Measurements from ENCODE around the gene CBFA2T3. TPM values are rescaled to one million over a fixed set of nuclear protein-coding genes. Genes with fewer than 3 reads are reported as not detected.
"Not testable (repeated sequence)": the region's sequence is repeated elsewhere in the genome, so short reads cannot be mapped to it uniquely, and the experiment has no call there.

CBFA2T3 gene
- total RNA-seq, 1 experiment from 2014 or later = not detected

DNA sequence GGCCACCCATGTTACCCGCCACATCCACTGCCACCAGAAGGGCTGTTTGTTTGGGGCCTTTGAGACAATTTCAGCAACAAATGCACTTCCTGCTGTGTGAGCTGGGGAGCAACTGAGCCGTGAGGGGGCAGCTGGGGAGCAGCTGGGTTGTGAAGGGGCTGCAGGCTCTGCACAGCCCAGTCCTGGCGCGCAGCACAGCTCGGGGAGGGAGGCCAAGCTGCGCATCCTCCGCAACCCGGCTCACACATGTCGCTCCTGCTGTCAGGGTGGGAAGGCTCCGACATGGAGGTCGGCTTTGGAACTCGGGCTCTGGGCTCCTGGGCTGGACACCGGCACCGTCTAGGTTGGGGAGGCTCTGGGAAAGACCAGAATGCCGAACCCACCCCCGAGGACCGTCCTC is 53.6 kb downstream of the CBFA2T3 start:
- no peak for DNase-seq (ENCODE audit: low spot score)

DNA sequence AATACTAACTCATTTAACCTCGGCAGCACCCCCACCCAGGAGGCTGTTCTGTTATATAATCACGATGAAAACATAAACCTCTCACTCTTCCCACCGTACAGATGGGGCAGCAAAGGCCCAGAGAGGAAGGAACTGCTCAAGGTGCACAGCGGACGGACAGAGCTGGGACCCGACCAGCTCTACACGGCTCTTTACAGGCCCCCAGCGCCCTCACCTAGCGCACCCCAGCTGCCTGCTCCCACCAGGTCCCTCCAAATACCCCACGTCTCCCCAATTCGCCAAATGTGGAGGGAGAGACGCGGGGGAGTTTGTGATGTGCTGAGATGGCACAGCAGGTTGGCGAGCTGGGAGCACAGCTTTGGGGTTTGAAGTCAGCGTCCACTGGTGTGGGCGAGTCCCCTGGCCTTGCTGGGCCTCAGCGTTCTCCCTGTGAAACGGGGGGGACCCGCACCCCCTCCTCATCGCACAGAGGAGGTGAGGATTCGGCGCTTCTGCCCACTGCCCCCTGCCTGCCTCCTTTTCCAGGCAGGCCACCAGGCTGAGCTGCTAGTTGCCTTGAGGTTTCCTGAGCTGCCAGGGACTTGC is 54.1 kb downstream of the CBFA2T3 start:
- no peak for DNase-seq (ENCODE audit: low spot score)

DNA sequence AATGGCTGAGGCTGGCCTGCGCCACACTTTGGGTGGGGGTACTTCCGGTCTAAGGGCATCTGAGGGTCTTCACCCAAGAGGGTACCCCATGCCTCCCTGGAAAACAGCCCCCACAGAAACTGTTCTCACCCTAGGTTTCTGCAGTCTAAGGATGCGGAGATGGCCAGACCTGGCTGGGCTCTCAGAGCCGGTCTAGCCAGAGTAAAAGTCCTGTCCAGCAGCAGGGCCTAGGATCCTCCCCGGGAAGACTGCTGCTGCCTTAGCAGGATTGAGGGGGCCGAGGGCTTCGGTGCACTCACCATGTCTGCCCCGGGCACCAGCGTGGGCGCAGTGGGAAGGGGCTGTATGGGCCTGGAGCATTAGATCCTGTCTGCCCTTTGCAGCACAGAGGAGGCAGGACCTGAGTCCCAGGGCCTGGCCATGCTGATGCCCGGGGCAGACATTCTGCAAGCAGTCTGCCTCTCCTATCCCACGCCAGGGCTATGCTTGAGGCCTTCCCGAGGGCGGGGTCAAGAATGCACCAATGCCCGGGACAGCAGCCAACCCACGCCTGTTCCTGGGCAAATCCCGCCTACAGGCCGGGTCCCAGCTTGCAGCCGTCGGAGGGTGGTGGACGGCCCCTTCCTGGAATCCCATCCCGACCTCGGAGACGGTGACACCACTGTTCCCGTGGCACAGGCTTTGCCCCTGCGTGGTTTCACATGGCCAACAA is 54.7 kb downstream of the CBFA2T3 start:
- DNase-seq (ENCODE audit: low spot score) = peak; percentile 64

DNA sequence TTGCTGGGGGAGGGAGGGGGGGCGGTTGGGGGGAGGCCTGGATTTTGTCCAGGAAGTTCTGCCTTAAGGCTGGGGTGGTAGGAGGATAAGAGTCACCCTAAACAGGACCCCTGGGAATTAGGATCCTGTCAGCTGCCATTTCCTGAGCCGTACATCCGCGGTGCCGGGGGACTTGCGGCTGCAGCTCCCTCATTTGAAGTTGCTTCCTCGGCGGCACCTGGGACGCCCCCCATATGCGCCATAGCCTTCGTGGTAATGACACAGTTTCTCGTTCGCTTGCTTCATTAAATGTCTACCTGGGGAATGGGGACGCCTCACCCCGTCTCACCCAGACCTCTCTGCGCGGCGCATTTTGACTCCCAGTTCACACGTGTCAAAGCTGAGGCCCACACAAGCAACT is 55.4 kb downstream of the CBFA2T3 start:
- DNase-seq (ENCODE audit: low spot score) = no peak

DNA sequence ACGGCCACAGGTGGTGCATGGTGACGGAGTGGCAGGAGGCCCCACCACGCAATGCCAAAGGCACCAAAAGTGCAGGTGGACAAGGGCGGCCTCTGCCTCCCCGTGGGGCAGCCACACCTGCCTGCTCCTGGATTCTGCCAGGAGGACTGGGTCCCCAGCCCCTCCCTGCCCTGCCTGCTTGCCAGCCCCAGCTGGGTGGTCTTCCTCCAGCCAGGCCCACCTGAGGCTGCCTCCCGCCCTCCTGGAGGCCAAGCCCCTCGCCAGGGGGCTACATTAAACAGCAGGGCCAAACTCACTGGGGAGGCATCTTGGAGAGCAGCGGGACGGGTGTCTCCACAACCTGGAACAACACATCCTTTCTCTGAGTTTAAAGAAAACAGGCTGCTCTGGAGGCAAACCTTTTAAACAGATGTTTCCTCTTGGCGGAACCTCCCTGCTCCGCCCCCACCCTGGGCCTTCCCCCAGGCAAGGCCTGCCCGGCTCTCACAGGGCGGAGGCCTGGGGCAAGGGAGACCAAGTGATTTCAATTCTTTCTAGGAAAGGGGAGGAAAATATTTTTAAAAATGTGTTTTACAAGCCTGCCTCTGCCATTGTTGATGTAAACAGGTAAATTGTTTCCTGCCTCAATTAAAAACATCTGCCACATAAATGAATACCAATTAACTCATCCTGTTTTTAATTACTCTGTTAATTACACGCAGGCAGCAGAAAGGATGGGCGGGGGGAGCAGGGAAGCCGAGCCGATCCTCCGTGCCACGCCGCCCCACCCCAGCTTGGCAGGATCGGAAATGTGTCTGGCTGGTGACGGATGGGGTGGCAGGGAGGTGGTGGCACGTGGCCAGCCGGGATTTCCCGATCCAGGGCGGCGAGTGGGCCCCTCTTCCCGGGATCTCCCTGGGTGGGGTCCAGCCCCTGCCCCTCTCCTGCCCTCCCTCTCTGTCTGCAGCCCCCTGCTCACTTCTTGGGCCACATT is 56.1 kb downstream of the CBFA2T3 start:
- peak; percentile 56 for DNase-seq (ENCODE audit: low spot score)

DNA sequence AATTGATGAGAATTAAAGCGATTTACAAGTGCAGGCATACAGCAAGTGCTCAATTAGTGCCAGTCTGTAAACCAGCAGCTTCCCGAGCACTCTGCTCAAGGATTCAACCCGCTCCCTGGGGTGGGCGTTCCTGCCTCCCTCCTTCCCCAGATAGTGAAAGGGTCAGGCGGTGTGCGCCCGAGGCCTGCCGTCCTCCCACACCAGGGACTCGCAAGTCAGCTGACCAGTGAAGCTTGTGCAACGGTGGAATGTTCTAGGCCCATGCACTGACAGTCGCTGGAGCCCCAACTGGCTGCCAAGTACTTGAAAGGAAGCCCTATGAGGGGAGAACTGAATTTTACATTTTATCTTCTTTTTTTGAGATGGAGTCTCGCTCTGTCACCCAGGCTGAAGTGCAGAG is 57.1 kb downstream of the CBFA2T3 start:
- no peak for DNase-seq (ENCODE audit: low spot score)

DNA sequence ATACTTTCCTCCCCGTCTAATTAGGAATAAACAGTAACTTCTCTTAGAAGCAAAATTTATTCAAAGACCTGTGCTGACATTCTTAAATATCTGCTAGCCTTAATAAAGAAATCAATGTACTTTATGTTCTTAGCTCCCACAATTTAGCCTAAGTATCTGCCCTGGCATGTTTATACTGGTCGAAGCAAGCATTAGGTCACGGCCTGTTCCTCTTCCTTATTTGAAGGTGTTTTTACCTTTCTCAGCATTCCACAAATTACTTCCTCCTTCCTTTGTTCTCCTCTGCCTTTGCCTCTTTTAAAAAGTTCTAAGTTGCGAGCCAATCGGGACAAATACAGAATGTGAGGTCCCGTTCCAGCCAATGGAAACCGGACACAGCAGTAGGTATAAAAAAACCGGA is 58.1 kb downstream of the CBFA2T3 start:
- DNase-seq (ENCODE audit: low spot score) = not testable (repeated sequence)

DNA sequence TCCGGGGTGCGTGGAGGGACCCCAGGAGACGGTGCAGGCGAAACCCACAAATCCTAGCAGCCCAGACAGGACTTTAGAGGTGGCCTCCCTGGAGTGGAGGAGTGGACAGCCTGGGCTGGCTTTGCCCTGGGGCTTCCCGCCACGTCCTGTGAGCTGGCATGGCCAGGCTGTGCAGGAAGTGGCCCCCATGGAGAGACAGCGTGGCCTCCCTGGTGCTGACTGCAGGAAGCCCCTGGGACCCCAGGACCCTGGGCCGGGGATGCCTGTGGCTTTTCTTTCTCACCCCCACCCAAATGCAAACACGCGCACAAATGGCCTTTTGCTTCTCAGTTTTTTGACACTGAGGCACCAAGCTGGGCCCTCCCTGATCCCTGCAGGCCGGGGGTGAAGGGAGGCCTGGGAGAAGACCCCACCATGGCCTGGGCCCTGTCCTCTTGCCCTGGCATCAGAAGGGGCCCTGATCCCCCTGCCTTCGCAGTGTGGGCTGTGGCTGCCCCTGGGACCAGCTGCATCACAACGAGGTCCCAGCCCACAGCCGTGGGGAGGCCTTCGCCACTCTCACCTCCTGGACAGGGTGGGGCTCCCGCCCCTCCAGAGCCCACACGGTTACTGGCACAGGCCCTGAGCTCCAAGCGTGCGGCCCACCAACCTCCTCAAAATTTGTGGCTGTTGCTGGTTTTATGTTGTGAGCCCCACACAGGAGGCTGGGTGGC is 58.9 kb downstream of the CBFA2T3 start:
- DNase-seq (ENCODE audit: low spot score) = no peak

DNA sequence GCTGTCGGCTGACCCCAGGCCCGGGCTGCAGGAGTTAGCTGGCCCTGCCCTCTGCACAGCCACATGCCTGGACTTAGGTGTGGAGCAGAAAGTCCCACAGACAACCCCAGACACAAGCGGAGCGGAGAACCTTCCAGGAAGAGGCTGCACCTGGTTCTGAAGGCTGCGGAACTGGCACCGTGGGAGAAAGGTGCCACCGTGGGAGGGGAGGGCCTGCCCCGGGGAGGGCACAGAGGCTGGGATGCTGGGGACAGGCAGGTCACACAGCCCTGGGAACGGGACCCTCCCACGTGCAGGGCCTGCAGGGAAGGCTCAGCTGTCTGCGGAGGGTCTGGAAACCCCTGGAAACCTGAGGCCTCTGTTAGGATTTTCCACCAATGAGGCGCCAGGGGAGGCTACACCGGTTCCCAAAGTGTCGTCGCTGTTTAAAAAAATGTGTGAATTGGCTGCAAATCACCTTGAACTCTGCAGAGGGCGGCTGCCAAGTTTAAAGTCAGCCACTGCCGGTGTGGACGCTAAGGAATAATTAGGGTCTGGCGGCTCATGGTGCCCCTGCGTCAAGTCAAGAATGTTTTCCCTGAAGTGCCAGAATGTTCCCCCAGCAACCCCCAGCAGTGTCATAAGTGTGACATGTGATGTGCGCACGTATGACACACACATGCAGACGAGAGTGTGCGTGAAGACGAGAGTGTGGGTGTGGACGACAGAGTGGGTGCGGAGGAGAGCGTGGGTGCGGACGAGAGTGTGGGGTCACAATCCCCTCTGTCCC is 59.7 kb downstream of the CBFA2T3 start:
- DNase-seq (ENCODE audit: low spot score) = no peak

DNA sequence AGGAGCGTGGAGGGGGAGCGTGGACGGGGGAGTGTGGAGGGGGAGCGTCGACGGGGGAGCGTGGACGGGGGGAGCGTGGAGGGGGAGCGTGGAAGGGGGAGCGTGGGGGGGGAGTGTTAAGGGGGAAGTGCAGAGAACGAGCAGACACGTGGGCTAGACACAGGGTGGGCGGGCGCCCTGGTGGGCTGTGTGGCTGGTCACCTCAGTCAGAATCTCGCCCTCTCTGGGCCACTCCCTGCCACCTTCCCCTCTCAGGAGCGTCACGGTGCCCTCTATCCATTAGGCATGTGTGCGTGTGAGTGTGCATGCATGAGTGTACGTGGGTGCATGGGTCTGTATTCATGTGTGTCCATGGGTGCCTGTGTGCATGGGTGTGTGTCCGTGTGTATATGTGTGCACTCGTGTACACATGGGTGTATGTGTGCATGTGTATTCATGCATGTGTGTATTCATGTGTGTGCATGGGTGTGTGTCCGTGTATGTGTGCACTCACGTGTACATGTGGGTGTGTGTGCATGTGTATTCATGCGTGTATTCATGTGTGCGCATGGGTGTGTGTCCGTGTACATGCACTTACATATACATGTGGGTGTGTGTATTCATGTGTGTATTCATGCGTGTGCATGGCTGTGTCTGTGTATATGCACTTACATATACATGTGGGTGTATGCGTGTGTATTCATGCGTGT is 61.2 kb downstream of the CBFA2T3 start:
- no peak for DNase-seq (ENCODE audit: low spot score)

DNA sequence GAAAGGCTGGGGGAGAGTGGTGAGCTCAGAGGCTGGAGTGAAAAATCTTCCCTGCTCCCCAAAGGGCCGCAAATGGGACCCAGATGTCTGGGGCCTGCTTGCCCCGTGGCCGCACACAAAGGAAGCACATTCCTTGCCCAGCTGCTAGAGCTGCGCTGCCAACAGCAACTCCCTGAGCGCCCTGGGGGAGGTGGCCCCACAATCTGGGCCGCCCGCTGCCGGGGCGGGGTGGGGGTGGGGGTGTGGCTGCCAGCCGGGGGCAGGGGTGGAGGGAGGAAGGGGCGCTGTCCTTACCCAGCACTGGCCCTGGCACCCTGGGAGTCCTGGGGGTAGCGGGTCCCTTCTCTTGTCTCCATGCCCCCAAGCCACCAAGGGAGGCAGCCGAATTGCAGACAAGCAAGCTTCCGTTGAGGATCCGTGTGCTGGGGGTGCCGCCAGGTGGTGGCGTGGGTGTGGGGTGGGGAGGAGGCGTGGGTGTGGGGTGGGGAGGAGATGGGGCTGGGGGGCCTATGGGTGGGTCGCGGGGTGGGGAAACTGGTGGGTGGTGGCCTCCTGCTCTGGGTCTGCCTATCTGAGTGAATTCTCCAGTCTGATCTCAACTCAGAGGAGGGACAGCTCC is 62.1 kb downstream of the CBFA2T3 start:
- no peak for DNase-seq (ENCODE audit: low spot score)

DNA sequence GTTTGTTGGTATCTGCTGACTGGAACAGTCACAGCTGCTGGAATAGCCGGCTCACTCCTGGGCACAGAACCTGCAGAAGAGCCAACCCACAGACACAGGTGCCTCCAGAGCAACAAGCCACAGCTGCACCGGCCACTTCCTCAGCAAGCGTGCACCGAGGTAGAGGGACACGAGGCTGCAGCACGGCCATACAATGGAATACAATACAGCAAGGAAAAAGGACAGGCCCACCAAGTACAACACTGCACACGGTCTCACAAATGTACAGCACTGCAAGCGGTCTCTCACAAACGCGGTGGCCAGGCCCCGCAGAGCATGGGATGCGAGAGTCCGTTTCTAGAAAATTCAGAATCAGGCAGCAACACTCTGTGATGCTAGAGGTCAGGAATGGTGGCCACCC is 63.1 kb downstream of the CBFA2T3 start:
- no peak for DNase-seq (ENCODE audit: low spot score)

DNA sequence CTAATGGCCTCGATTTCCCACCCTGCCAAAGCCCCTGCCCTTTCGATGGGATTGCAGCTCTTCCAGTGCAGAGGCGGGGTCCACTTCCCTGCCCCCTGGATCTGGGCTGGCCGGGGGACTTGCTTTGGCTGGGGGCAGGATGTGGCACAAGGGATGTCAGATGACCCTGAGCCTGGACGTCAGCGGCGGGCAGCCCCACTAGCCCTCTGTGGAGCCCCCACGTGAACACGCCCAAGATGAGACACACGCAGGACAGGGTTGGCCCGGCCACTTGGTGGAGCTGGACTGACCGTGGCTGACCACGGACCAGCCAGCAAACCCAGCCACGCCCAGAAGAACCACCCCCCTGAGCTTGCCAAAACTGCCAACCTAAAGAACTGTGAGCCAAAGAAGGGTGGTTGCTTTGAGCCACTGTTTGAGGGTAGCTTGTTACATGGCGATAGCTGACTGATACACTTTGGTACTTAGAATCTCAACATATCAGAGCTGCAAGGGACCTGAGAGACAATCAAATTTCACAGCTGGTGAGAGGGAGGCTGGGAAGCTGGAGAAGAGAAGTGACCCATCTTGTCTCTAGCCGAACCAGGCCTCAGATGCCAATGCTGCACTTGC is 63.9 kb downstream of the CBFA2T3 start:
- DNase-seq (ENCODE audit: low spot score) = no peak

DNA sequence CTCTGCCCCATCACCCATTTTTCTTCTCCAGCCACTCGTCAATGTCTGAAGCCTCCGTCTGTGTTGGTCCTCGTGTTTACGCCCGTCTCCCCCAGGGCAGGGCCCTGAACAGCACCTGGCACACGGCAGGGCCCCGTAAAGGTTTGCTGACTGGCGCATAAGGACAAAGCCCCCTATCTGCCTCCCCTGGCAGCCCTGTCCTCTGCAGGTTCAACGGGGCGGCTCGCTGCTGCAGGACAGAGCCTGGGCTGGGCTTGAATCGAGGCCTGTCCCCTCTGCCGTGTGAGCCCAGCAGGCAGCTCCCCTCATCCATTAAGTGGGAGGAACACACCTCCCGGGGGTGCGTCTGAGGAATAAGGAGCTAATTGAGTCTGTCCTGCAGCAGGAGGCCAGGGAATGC is 64.5 kb downstream of the CBFA2T3 start:
- no peak for DNase-seq (ENCODE audit: low spot score)

DNA sequence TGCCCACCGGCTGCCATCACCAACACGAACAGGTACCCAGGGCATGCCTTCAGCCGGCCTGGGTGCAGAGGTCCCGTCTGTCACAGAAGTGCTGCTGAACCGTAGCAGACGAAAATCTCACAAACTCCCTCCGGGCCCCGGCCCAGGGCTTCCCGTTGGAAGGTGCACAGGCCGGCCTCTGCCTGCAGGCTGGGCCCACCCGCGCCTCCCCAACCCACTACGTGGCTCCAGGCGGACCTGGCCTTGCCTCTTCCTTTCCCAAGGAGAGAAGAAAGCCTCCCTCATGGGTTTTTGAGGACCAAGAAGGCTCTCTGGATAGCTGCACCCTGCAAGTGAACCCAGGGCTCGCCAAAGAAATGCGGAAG is 65.1 kb downstream of the CBFA2T3 start:
- no peak for DNase-seq (ENCODE audit: low spot score)

DNA sequence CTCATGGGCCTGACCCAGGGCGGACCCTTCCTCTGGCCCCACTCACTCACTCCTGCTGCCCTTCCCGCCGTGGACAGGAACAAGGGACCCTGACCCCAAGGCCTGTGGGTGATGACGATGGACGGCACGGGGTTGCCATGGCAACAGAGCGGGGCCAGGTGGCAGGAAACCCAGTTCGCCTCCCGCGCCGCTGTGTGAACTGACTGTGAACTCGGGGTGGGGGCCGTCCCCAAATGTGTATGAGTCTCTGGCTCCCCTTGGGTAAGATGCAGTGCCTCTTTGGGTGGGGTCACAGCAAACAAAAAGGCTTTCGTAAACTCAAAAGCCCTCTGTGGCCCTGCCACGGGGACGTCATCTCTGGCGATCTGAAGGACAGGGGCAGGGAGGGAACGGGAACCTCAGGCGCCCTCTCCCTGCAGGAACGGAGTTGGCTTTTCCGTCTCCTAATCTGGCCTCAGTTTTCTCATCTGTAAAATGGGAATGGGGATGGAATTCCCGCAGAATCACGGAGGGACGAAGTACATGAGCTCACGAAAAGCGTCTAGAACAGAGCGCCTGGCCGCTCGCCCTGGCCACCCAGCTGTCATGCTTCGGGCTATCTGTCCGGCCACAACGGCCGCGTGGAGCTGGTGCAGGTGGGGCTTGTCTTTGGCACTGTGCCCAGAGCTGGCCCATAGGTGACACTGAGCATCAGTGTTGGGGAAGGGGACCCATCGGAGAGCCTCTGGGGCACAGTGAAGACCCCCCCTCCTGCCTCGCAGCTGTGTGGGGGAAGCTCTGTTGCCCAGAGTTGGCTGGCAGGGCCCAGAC is 65.7 kb downstream of the CBFA2T3 start:
- no peak for DNase-seq (ENCODE audit: low spot score)

DNA sequence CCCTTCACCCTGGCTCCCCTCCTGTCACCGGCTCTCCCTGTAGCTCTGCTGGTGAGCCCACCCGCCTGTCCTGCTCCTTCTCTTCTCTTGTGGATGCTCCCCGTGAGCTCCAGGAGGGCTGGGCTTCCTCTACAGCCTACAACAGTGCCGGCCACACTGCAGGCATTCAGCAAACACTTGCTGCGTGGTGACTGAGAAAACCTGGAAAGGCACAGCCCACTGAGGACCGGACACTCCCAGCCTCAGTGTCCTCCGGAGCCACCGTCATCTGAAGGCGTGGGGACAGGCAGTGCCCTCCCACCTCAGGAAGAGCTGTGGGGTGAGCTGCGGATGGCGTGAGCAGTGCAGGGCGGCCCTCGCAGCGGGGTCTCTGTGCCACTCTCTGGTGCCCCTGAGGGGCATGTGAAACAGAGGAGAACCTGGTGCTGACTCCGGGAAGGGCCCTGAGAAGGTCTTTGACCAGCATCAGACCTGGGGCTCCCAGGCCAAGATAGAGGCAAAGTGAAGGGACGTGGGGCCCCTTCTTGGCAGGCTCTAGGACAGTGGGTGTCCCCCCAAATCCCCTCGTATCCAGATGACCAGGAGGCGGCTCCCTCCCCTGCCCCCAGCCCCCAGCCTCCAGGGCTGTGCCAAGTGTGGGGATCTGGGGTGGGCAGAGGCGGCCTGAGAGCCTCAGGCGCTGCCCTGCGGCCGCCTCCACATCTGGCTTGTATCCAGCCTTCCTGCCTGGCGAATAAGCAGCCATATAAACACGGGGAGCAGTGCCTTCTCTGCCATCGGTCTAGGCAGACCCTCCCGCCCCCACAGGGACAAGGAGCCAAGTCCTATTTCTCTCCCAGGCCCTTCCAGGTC is 66.5 kb downstream of the CBFA2T3 start:
- no peak for DNase-seq (ENCODE audit: low spot score)
